GM18502 (cell line): ENCODE measurements around the gene DYRK1B.

Experiments used
- ATAC-seq: cut with Tn5 transposase; IDR thresholded peaks from one replicate; pipeline ENCODE4 v1.9.1; 2021; ENCODE audit warnings: mild to moderate bottlenecking; ENCODE audit not compliant: unreplicated experiment, poor library complexity

The DYRK1B gene

GRCh38 chr19:39832341-39833083, 1.4 kb downstream of the DYRK1B start:
- ATAC-seq, result no peak

GRCh38 chr19:39831679-39832078, 2.3 kb downstream of the DYRK1B start:
- no peak for ATAC-seq

DNA sequence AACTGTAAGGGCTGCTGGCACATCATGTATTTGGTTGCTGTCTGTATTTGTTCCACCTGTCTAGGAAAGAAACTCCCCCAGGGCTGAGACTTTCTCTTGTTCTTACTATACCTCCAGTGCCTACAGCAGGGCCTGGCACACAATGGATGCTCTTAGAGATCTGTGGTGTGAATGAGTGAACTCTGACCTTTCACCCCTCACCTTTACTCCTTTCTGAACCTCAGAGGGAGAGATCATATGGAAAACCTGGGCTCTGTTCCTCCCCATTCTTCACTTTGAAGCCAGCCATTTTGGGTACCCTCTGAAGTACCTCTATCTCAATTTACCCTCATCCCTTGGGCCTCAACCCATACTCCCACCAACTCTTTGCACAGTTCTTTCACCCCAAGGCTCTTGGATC, 3.1 kb downstream of the DYRK1B start:
- ATAC-seq, result no peak

GRCh38 chr19:39830406-39830805, 3.6 kb downstream of the DYRK1B start:
- no peak for ATAC-seq

DNA sequence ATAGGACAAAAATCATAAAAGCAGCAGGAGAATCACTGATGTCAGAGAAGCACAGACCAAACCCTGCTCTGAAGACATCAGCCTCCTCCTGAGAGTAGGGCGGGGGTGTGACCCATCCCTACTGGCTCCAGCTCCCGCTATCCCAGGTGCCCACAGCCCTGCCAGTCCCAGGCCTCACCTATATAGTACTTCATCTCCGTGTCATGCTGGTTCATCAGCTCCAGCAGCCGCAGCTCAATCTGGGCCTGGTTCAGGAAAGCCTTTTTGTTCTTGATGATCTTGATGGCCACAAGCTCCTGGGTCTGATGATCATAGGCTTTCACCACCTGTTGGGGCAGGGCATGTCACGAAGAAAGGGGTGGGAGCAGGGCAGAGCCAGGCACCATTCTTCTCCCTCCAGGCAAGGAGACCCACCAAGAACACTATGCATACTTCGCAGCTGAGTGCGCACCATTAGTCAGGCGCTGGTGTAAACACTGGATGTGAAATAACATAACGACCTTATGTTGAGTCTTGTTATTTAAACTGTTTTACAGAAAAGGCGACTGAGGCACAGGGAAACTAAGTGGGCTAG, 4.2 kb downstream of the DYRK1B start:
- no peak for ATAC-seq

GRCh38 chr19:39828654-39829032, 5.3 kb downstream of the DYRK1B start:
- ATAC-seq, result no peak

DNA sequence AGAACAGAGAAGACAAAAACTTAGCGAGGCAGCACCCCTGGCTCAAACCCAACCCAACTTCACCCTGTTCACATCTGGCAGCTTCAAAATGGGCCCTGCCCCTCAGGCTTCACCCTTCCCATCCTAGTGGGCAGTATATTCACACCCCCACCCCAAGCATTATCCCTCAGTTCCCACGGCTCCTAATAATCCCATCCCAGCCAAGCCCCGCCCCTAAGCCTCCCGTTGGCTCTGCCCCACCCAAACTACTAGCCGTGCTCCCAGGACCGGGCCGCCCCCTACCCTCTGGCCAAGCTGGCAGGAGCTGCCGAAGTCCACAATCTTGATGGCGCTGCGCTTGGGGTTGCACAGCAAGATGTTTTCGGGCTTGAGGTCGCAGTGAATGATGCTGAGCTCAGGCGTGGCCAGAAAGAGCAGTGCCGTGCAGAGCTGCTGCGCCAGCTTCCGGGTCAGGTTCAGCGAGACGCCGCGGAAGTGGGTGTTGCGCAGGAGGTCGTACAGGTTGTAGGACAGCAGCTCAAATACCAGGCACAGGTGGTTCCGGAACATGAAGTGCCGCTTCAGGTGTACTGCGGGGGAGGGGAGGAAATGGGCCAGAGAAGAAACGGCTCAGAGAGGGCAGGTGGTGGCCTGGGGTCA, 5.8 kb downstream of the DYRK1B start:
- no peak for ATAC-seq

GRCh38 chr19:39827216-39827615, 6.7 kb downstream of the DYRK1B start:
- ATAC-seq, result no peak

DNA sequence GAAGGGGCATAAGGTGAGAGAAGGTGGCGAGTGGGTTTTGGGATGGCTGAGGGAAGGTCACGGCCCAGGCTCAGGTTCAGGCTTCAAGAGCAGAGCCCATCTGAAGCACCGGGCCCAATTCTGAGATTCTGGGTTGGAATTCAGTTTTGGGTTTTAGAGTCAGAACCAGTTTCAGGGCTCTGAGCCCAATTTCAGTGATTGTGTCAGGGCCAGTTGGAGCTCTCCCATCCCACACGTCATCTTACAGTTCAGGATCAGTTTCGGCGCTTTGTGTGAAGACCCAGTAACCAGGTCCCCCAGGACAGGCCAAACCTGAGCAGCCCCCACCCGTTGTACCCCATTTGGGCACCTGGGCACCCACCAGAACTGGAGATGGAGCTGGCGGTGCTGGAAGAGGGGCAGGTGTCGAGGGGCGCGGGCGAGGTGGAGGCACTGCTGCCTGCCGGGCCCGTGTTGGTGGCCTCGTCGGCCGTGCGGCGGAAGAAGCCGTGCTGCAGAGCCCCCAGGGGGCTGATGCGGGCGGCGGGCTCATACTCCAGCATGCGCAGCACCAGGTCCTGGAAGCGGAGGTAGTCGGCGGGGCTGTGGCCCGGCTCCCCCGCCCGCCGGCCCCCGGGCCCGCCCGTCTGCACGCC, 7.5 kb downstream of the DYRK1B start:
- ATAC-seq, result no peak

DNA sequence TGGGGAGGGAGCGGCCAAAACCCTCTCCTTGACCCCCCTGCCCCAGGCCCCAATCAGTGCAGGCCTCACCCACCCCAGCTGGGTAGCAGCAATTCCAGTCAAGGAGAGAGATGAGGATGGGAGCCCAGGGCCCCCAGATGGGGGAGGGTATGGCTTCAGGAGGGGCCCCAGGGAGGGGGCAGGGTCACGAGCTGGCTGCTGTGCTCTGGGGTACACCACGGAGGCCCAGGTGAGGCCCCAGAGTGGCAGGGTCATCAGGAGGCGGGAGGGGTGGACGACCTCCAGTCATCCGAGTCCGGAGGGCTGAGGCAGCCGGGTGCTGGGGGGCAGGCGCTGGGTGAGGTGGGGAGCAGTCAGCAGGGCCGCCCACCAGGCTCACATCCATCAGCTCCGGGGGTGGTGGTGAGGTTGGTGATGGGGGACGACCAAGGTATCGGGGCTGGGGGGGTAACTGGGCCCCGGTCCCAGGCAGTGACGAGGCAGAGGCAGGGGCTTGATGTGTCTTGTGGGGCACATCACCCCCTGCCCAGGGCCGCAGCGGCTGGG, 8.4 kb downstream of the DYRK1B start:
- no peak for ATAC-seq

DNA sequence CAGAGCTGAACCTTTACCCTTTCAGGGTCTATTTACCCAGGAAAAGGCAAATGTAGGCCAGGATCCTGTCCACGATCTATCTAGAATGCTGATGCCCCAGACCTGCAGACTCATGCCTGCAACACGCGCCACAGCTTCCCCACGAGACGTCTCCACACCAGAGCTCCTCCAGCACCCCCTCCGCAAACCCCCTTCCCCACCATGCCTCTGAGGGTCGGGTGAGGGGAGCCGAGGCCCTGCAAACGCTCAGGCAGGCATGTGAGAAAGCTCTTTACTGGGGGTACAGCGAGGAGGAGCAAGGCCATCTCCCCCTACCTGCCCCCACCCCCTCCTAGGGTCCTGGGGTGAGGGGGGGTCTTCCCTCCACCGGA, 8.9 kb downstream of the DYRK1B start:
- ATAC-seq, result no peak

- ATAC-seq, result peak; percentile 89
Measured at GRCh38 chr19:39824143-39825092, 9.5 kb downstream of the DYRK1B start.

DNA sequence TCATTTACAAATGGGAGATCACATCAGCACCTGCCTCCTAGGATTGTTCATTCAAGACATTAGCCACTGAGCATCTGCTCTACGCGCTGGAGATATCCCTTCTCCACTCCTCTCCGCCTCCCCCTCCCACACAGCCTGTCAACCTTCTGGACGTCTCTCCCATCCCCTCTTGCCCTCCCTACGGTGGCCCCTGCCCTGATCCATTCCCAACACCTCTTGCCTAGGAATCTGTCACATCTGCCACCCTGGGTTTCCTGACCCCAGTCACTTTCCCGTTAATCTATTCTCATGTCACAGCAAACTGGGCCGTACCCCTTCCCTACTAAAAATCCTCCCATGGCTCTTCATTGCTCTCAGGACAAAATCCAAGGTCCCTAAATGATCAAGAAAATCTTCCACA, 10.3 kb downstream of the DYRK1B start:
- no peak for ATAC-seq

GRCh38 chr19:39820696-39821095, 13.3 kb downstream of the DYRK1B start:
- ATAC-seq, result no peak

DNA sequence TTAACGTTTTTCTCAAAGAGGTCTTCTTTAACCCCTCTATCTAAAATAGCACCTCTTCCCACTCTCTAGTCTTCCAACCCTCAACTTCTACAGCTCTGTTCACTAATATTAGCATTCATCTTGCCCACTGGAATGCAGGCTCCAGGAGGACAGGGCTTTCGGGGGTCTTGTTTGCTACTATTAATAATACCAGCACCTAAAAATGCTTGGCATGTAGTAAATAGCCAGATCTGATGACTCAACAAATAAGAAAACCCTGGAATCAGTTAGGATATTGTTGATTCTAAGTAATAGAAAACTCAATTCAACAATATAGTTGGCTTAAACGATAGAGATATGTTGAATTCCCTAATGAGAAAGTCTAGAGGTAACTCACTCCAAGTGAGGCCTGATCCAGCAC, 14.2 kb downstream of the DYRK1B start:
- no peak for ATAC-seq

- peak; percentile 73 for ATAC-seq
Measured at GRCh38 chr19:39818626-39819097, 15.3 kb downstream of the DYRK1B start.

- no peak for ATAC-seq
Measured at GRCh38 chr19:39817888-39818561, 15.9 kb downstream of the DYRK1B start.

- ATAC-seq, result no peak
Measured at GRCh38 chr19:39816287-39817048, 17.5 kb downstream of the DYRK1B start.

GRCh38 chr19:39814595-39814994, 19.4 kb downstream of the DYRK1B start:
- no peak for ATAC-seq
